Mucosa of descending colon (tissue), 3 donors: ENCODE results near the gene CSF2. TPM values are rescaled to one million over a fixed set of nuclear protein-coding genes. Genes with fewer than 3 reads are reported as not detected.
A peak's percentile ranks its signal among the peaks of the same experiment; 100 is the strongest.

Experiments
- ATAC-seq: fragments of 200-7000 bp; cut with Tn5 transposase; one replicate; pipeline ENCODE4 v1.9.1; 2020; ENCODE audit warnings: mild to moderate bottlenecking, moderate library complexity
- DNase-seq, 3 donors: peaks; one replicate each; pipeline ENCODE4 v3.0.0-alpha.2; 2020
- H3K36me3 ChIP-seq: fragments of 200-600 bp; one replicate; pipeline ENCODE4 v1.8.0; 2021; ENCODE audit warnings: low read depth, mild to moderate bottlenecking
- H3K4me1 ChIP-seq: fragments of 200-600 bp; one replicate; pipeline ENCODE4 v1.8.0; 2021; ENCODE audit warnings: low read depth, mild to moderate bottlenecking
- H3K4me3 ChIP-seq: fragments of 200-600 bp; one replicate; pipeline ENCODE4 v1.8.0; 2021; ENCODE audit warnings: mild to moderate bottlenecking
- H3K9me3 ChIP-seq: fragments of 200-600 bp; one replicate; pipeline ENCODE4 v1.8.0; 2021; ENCODE audit warnings: mild to moderate bottlenecking
- CTCF ChIP-seq: fragments of 200-600 bp; IDR thresholded peaks from one replicate; pipeline ENCODE4 v1.8.0; 2022; ENCODE audit warnings: antibody characterized with exemption, mild to moderate bottlenecking
- intact Hi-C, 2 donors: fragments of 100-400 bp; cut with DNase I in 1 of 2; cut with micrococcal nuclease in 1 of 2; formaldehyde crosslinking; loops; one replicate each; pipeline versions ENCODE4 v1.11.0 to v1.11.1; 2022; cut with DNase I, micrococcal nuclease
- total RNA-seq, 3 donors: library from RNA; stranded (reverse); fragmentation: NEBNext Ultra II Directional in 2 of 3; extraction: Animal tissue kit (Norgen Biotek cat#: 25700) in 2 of 3; gene quantifications; one replicate each; pipeline versions ENCODE4 v1.2.1 to v1.2.4, GENCODE V29; 2021 to 2023
- donor health status: DM: no; HTN: no; CAD: no; lungs with moderate emphysema.
- donor health status: DM: no; HTN: no; CAD: no.
- donor health status: DM: no; HTN: yes; CAD: no.

The CSF2 gene
- total RNA-seq, 3 donors from 2014 or later: not detected

GRCh38 chr5:132050661-132051552 lies 22.7 kb upstream of the CSF2 start:
- no peak for ATAC-seq
- intact Hi-C loops: no loop called here
- Histone ChIP-seq H3K36me3 (no peaks in the 10 kb centered on the region), H3K4me1 (no peaks in the 10 kb centered on the region), H3K4me3 (no peak overlapping the region), H3K9me3 (no peaks in the 10 kb centered on the region)
- no peak for DNase-seq
- no peak for TF ChIP-seq CTCF

GRCh38 chr5:132052520-132052919 lies 21.1 kb upstream of the CSF2 start:
- no peak for TF ChIP-seq CTCF
- DNase-seq: no peak
- H3K4me3 ChIP-seq: no peak overlapping the region
- H3K9me3 ChIP-seq: no peaks in the 10 kb centered on the region
- no peaks in the 10 kb centered on the region for H3K4me1 ChIP-seq
- intact Hi-C loops: no loop called here
- H3K36me3 ChIP-seq: no peaks in the 10 kb centered on the region
- ATAC-seq: no peak

- no peaks in the 10 kb centered on the region for H3K9me3 ChIP-seq
- intact Hi-C loops: no loop called here
- no peaks in the 10 kb centered on the region for H3K4me1 ChIP-seq
- H3K36me3 ChIP-seq: no peaks in the 10 kb centered on the region
- ATAC-seq: no peak
- no peak for TF ChIP-seq CTCF
- DNase-seq: no peak
- no peak overlapping the region for H3K4me3 ChIP-seq
These were observed 20.1 kb upstream of the CSF2 start for GRCh38 chr5:132053483-132053882.

- TF ChIP-seq CTCF: no peak
- Histone ChIP-seq H3K36me3 (no peaks in the 10 kb centered on the region), H3K9me3 (no peaks in the 10 kb centered on the region), H3K4me3 (no peak overlapping the region), H3K4me1 (no peaks in the 10 kb centered on the region)
- intact Hi-C loops: no loop called here
- ATAC-seq: no peak
- peak in 1 of 3 donors; percentile 25 for DNase-seq
These were observed 19.4 kb upstream of the CSF2 start for GRCh38 chr5:132054031-132054696.

- H3K36me3 ChIP-seq: no peaks in the 10 kb centered on the region
- peak in 1 of 3 donors; percentile 25 for DNase-seq
- H3K4me1 ChIP-seq: no peaks in the 10 kb centered on the region
- H3K9me3 ChIP-seq: no peaks in the 10 kb centered on the region
- no peak for ATAC-seq
- H3K4me3 ChIP-seq: no peak overlapping the region
- no peak for TF ChIP-seq CTCF
- intact Hi-C loops: no loop called here
These were observed 18.7 kb upstream of the CSF2 start for GRCh38 chr5:132054697-132055440.
